SK-N-SH (cell line): ENCODE results near the gene ZNF688. TPM values are rescaled to one million over a fixed set of nuclear protein-coding genes. Genes with fewer than 3 reads are reported as not detected.

Experiments
- CTCF ChIA-PET: fragments of 300-600, 350-600 bp; formaldehyde crosslinking; extraction: SDS; loops from one replicate; lab custom pipeline; 2021; lab: Yijun Ruan, JAX
- POLR2A ChIA-PET: fragments of 350-600 bp; sonication (Branson Sonifier 250); formaldehyde crosslinking; extraction: SDS; loops from one replicate; lab custom pipeline; 2020; ENCODE audit warnings: antibody characterized with exemption, inconsistent platforms; lab: Yijun Ruan, JAX
- DNase-seq: peaks from one replicate; pipeline ENCODE4 v3.0.0; 2012
- H2AFZ ChIP-seq: fragments of 200-600 bp; sonication (generic); 2 replicates; pipeline ENCODE4 v1.8.1; 2016; ENCODE audit warnings: antibody characterized with exemption, mild to moderate bottlenecking, low read depth
- H3F3A ChIP-seq: fragments of 200-600 bp; sonication (generic); replicated peaks from 2 replicates; pipeline ENCODE3; 2016; ENCODE audit warnings: antibody characterized with exemption, mild to moderate bottlenecking; ENCODE audit not compliant: insufficient read depth
- H3K27ac ChIP-seq, 2 experiments: fragments of 200-500 bp in 1 of 2; fragments of 200-600 bp in 1 of 2; sonication (Bioruptor generic) in 1 of 2; sonication (generic), shearing (Covaris generic) in 1 of 2; 2 replicates each; pipeline versions ENCODE4 v1.5.1 to v1.6.1; 2014 to 2016; ENCODE audit warnings: low read depth in 2 of 2, inconsistent platforms in 1 of 2, low read length in 1 of 2, mild to moderate bottlenecking in 1 of 2, mixed read lengths in 1 of 2
- H3K27me3 ChIP-seq: fragments of 200-600 bp; sonication (generic), shearing (Covaris generic); 2 replicates; pipeline ENCODE4 v1.6.1; 2016; ENCODE audit warnings: mixed run types; ENCODE audit not compliant: insufficient read depth
- H3K36me3 ChIP-seq, 2 experiments: fragments of 200-500 bp in 1 of 2; fragments of 200-600 bp in 1 of 2; sonication (Bioruptor generic) in 1 of 2; sonication (generic) in 1 of 2; replicated peaks in 1 of 2; 2 replicates each; pipeline versions ENCODE3 to v1.5.1; 2014 to 2016; ENCODE audit warnings: low read length in 1 of 2, mild to moderate bottlenecking in 1 of 2; ENCODE audit not compliant: insufficient read depth in 2 of 2, control insufficient read depth in 1 of 2
- H3K4me1 ChIP-seq, 2 experiments: fragments of 200-500 bp in 1 of 2; fragments of 200-600 bp in 1 of 2; sonication (Bioruptor generic) in 1 of 2; sonication (generic), shearing (Covaris generic) in 1 of 2; 2 replicates each; pipeline versions ENCODE4 v1.5.1 to v1.6.1; 2014 to 2016; ENCODE audit warnings: low read depth in 1 of 2, low read length in 1 of 2, mixed run types in 1 of 2; ENCODE audit not compliant: insufficient read depth in 2 of 2, control insufficient read depth in 1 of 2
- H3K4me2 ChIP-seq: fragments of 200-600 bp; sonication (generic), shearing (Covaris generic); 2 replicates; pipeline ENCODE4 v1.6.1; 2017; ENCODE audit warnings: mixed run types
- H3K4me3 ChIP-seq, 2 experiments: fragments of 200-500 bp in 1 of 2; fragments of 200-600 bp in 1 of 2; sonication (Bioruptor generic) in 1 of 2; sonication (generic), shearing (Covaris generic) in 1 of 2; 2 replicates each; pipeline versions ENCODE4 v1.5.1 to v1.8.1; 2014 to 2016; ENCODE audit warnings: low read depth in 2 of 2, inconsistent platforms in 1 of 2, low read length in 1 of 2, mild to moderate bottlenecking in 1 of 2, mixed read lengths in 1 of 2, moderate library complexity in 1 of 2
- H3K79me2 ChIP-seq: fragments of 200-600 bp; sonication (generic); 2 replicates; pipeline ENCODE4 v1.8.1; 2017; ENCODE audit warnings: mild to moderate bottlenecking; ENCODE audit not compliant: insufficient read depth
- H3K9ac ChIP-seq: fragments of 200-600 bp; sonication (generic); 2 replicates; pipeline ENCODE4 v1.6.1; 2017; ENCODE audit warnings: mixed run types
- H3K9me2 ChIP-seq: fragments of 200-600 bp; sonication (generic); 2 replicates; pipeline ENCODE4 v1.6.1; 2017; ENCODE audit warnings: mixed run types
- H3K9me3 ChIP-seq: fragments of 200-600 bp; sonication (generic); 2 replicates; pipeline ENCODE4 v1.6.1; 2017; ENCODE audit warnings: mixed run types, mild to moderate bottlenecking, moderate library complexity
- H4K20me1 ChIP-seq: fragments of 200-600 bp; sonication (generic); 2 replicates; pipeline ENCODE4 v1.6.1; 2017; ENCODE audit warnings: mild to moderate bottlenecking, mixed run types; ENCODE audit not compliant: insufficient read depth
- CHD2 ChIP-seq: fragments of 150-350 bp; IDR thresholded peaks from 2 replicates; pipeline ENCODE4 v1.6.1; 2018; ENCODE audit warnings: low read length; ENCODE audit not compliant: partially characterized antibody
- ELF1 ChIP-seq: IDR thresholded peaks from 2 replicates; pipeline ENCODE4 v1.4.0; 2012
- EZH2phosphoT487 ChIP-seq: fragments of 200-600 bp; sonication (generic); IDR thresholded peaks from 2 replicates; pipeline ENCODE4 v1.6.1; 2017; ENCODE audit warnings: low read depth, mixed run types, mild to moderate bottlenecking, antibody characterized with exemption, moderate library complexity, borderline replicate concordance
- GABPA ChIP-seq: IDR thresholded peaks from 2 replicates; pipeline ENCODE4 v1.4.0; 2012; ENCODE audit warnings: low read depth, mild to moderate bottlenecking
- GATA2 ChIP-seq: sonication (generic); formaldehyde crosslinking; IDR thresholded peaks from 2 replicates; pipeline ENCODE4 v1.5.0; 2020; ENCODE audit warnings: mild to moderate bottlenecking, missing genetic modification reagents
- JUND ChIP-seq: IDR thresholded peaks from 2 replicates; pipeline ENCODE4 v1.4.0; 2012
- MAX ChIP-seq: IDR thresholded peaks from 2 replicates; pipeline ENCODE4 v1.4.0; 2012; ENCODE audit warnings: low read depth
- MXI1 ChIP-seq: IDR thresholded peaks from 2 replicates; pipeline ENCODE4 v1.6.1; 2012; ENCODE audit warnings: mild to moderate bottlenecking, low read depth, low read length, improper control_type of control experiment
- PBX3 ChIP-seq: IDR thresholded peaks from 2 replicates; pipeline ENCODE4; 2012
- RAD21 ChIP-seq: IDR thresholded peaks from 2 replicates; pipeline ENCODE4 v1.6.1; 2012; ENCODE audit warnings: mild to moderate bottlenecking, low read length
- RCOR1 ChIP-seq: fragments of 150-350 bp; IDR thresholded peaks from 2 replicates; pipeline ENCODE4 v1.6.1; 2017; ENCODE audit warnings: antibody characterized with exemption, low read length
- REST ChIP-seq: IDR thresholded peaks from 2 replicates; pipeline ENCODE4 v1.6.1; 2012; ENCODE audit warnings: mild to moderate bottlenecking, low read depth, low read length, moderate library complexity
- RFX5 ChIP-seq: IDR thresholded peaks from 2 replicates; pipeline ENCODE4 v1.6.1; 2012; ENCODE audit warnings: mild to moderate bottlenecking, improper control_type of control experiment, low read length
- TEAD4 ChIP-seq: IDR thresholded peaks from 2 replicates; pipeline ENCODE4 v1.4.0; 2012; ENCODE audit warnings: mild to moderate bottlenecking, borderline replicate concordance; ENCODE audit not compliant: insufficient read depth
- USF1 ChIP-seq: IDR thresholded peaks from 2 replicates; pipeline ENCODE4 v1.4.0; 2012; ENCODE audit warnings: low read depth, borderline replicate concordance
- USF2 ChIP-seq: fragments of 150-350 bp; IDR thresholded peaks from 2 replicates; pipeline ENCODE4 v1.6.1; 2017; ENCODE audit warnings: antibody characterized with exemption, low read length, low read depth, borderline replicate concordance
- WGBS: methylation state at CpG from one replicate; pipeline ENCODE4 v1.1.6; 2017; ENCODE audit warnings: low lambda C conversion rate; 5-methylcytosine and 5-hydroxymethylcytosine counted together
- polyA plus RNA-seq, 3 experiments: library from polyadenylated mRNA; depleted of rRNA; stranded (reverse); fragments of >200 nt; gene quantifications; 2 replicates each; pipeline ENCODE4 v1.2.3, GENCODE V29; 2012

The ZNF688 gene
- polyA plus RNA-seq, 1 of the 3 experiments (the other 2 are of a cell fraction) = 13.4 TPM

GRCh38 chr16:30525844-30526136 lies 45.7 kb downstream of the ZNF688 start:
- Histone ChIP-seq H3K4me3 (peak overlapping the region; percentile 80 to 83), H3K4me1 (peaks cover 6 to 11% of the 10 kb centered on the region in 2 experiments; a peak in 3 of 4 replicates), H3K36me3 (peaks cover 0 to 9% of the 10 kb centered on the region in 2 experiments), H3F3A (no peaks in the 10 kb centered on the region), H4K20me1 (no peaks in the 10 kb centered on the region), H2AFZ (peak overlapping the region; percentile 46; the same call in 1 of the 2 replicates), H3K4me2 (peak overlapping the region; percentile 83), H3K9ac (peak overlapping the region; percentile 96), H3K9me3 (no peaks in the 10 kb centered on the region), H3K27ac (peak overlapping the region; percentile 27 to 98; a peak in 3 of 4 replicates), H3K79me2 (no peaks in the 10 kb centered on the region), H3K9me2 (no peaks in the 10 kb centered on the region), H3K27me3 (no peaks in the 10 kb centered on the region)
- CTCF ChIA-PET = interaction anchor here (2.0 to 2.5 kb wide), 3 partner anchors 9 to 96 kb away, joined by 7 to 15 read pairs (median 12); partner anchors contain the start of genes DCTPP1 and ZNF747
- no peak for TF ChIP-seq MXI1
- TF ChIP-seq GABPA = no peak
- no peak for TF ChIP-seq GATA2 (CRISPR knock-in tag)
- TF ChIP-seq RCOR1 = no peak
- TF ChIP-seq USF1 = no peak
- no peak for TF ChIP-seq MAX
- no peak for TF ChIP-seq TEAD4
- no peak for TF ChIP-seq EZH2phosphoT487
- TF ChIP-seq JUND = no peak
- no peak for TF ChIP-seq PBX3
- no peak for TF ChIP-seq ELF1
- WGBS = 59% methylated on average over 4 of the region's 4 CpGs
- DNase-seq = no peak
- POLR2A ChIA-PET = interaction anchor here (0.7 to 2.1 kb wide), 3 partner anchors 10 to 81 kb away, joined by 3 to 5 read pairs (median 3); partner anchors contain the start of gene SEPHS2

DNA sequence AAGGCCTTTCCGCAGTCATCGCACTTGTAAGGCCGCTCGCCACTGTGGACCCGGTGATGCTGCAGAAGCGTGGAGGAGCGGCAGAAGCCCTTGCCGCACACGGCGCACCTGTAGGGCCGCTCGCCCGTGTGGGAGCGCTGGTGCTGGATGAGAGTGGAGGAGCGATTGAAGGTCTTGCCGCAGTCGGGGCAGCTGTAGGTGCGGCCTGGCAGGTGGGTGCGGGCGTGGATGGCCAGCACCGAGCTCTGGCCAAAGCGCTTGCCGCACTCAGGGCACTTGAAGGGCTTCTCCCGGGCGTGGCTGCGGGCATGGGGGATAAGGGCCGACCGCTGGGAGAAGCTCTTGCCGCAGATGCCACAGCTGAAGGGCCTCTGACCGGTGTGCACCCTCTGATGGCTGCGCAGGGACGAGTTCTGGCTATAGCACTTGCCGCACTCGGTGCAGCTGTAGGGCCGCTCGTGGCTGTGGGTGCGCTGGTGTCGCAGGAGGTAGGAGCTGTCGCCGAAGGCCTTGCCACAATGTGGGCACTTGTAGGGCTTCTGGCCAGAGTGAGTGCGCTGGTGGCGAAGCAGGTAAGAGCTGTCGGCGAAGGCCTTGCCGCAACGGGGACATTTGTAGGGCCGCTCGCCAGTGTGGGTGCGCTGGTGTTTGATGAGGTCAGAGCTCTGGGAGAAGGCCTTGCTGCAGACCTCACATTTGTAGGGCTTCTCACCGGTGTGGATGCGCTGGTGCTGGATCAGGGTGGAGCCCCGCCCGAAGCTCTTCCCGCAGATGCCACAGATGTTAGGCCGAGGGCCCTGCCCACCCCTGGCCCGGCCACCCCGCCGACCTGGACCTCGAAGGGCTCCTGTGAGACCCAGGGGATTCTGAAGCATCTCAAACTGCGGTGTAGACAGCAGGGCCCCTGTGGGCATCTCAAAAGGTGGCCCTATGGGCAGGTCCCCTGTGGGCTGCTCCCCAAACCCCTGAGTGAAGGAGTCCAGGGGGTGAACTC lies 46.6 kb downstream of the ZNF688 start:
- WGBS = 95% methylated on average over 30 of the region's 60 CpGs
- Histone ChIP-seq H3K36me3 (peaks cover 0 to 6% of the 10 kb centered on the region in 2 experiments), H3F3A (no peaks in the 10 kb centered on the region), H4K20me1 (no peaks in the 10 kb centered on the region), H3K9me3 (no peaks in the 10 kb centered on the region), H3K4me3 (no peak overlapping the region), H3K4me2 (peak overlapping the region; percentile 83; the same call in 1 of the 2 replicates), H3K9ac (no peak overlapping the region), H3K79me2 (no peaks in the 10 kb centered on the region), H2AFZ (no peak overlapping the region), H3K4me1 (peaks cover 6 to 11% of the 10 kb centered on the region in 2 experiments; a peak in 3 of 4 replicates), H3K27ac (no peak overlapping the region), H3K27me3 (no peaks in the 10 kb centered on the region), H3K9me2 (no peaks in the 10 kb centered on the region)
- CTCF ChIA-PET = interaction anchor here (0.9 to 2.5 kb wide), 6 partner anchors 10 to 95 kb away, joined by 3 to 15 read pairs (median 5); partner anchors contain the start of genes DCTPP1 and ZNF747
- POLR2A ChIA-PET = interaction anchor here (0.6 to 2.1 kb wide), 6 partner anchors 9 to 94 kb away, joined by 3 to 5 read pairs (median 3); no protein-coding TSS in a partner anchor
- peak; percentile 28 for DNase-seq
- TF ChIP-seq RAD21 (no peak), USF2 (no peak), CHD2 (no peak), REST (no peak), GABPA (no peak), MAX (no peak), RFX5 (no peak), PBX3 (no peak), MXI1 (no peak)
